GM19452 (cell line): ENCODE measurements around the gene FBXO11.
"Not testable (repeated sequence)": the region's sequence is repeated elsewhere in the genome, so short reads cannot be mapped to it uniquely, and the experiment has no call there.

ENCODE experiments used
- ATAC-seq: cut with Tn5 transposase; IDR thresholded peaks from one replicate; pipeline ENCODE4 v1.9.1; 2021; ENCODE audit not compliant: unreplicated experiment

FBXO11 gene

DNA sequence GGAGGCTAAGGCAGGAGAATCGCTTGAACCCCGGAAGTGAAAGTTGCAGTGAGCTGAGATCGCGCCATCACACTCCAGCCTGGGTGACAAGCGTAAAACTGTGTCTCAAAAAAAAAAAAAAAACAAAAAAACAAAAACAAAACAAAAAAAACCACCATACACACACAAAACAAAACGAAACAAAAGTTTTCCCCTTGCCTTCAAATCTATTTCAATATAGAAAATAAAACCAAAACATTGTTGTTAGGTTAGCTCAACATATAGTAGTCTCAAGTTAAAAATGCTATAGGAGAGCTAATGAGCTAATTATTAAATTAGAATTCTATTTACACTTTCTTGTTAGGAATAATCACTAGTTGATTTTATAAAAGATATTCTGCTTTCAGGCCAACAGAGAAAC, 43.3 kb downstream of the FBXO11 start:
- ATAC-seq: no peak

DNA sequence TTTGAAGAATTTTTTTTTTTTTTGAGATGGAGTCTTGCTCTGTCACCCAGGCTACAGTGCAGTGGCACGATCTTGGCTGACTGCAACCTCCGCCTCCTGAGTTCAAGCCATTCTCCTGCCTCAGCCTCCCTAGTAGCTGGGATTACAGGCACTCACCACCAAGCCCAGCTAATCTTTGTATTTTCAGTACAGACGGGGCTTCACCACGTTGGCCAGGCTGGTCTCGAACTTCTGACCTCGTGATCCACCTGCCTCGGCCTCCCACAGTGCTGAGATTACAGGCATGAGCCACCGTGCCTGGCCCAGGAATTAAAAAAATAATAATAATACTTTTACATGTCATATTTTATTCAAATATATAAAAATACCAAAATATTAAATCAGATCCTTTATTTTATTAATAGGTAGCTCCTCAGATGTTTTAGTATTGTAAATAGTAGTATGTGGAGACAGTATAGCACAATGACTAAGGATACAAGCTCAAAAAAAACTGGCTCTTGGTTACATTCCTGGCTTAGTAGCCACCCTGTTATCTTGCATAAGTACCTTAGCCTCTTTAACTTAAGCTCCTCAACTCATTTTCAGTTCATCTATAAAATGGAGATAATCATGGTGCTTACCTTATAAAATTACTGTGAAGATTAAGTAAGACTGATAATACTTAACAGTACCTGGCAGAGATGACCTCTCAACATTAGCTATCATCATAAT, 53.1 kb downstream of the FBXO11 start:
- not testable (repeated sequence) for ATAC-seq

DNA sequence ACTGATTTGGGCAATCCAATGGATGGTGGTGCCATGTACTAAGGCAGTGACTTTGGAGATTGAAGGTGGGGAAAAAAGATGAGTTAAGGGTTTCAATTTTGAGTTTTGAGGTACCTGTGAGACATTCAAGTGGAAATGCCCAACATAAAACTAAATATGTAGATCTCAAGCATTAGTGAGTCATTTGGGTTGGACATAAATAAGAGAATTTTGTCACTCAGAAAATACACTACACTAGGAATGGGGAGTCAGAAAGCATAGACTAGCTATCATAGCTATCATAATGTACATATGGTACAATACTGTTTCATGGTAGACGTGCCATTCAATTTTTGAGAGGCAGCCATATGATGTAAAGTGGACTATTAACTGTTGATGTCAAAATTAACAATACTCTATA, 56.1 kb downstream of the FBXO11 start:
- no peak for ATAC-seq

DNA sequence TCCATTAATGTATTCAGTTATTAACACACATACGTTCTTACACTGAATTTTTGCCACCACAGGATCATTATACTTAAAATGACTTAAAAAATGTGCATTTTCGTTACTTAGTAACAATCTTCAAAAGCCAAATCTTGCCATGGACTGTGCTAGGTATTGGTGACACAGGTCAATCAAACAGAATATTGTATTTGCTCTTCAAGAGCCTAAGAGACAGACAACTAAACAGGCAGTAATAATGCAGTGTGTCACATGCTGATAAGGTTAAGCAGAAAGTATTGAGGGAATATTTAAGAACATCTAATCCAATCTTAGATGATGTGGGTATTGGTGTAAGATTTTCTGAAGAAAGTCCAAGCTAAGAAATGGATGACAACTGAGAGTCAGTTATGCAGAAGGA, 56.9 kb downstream of the FBXO11 start:
- ATAC-seq: no peak

DNA sequence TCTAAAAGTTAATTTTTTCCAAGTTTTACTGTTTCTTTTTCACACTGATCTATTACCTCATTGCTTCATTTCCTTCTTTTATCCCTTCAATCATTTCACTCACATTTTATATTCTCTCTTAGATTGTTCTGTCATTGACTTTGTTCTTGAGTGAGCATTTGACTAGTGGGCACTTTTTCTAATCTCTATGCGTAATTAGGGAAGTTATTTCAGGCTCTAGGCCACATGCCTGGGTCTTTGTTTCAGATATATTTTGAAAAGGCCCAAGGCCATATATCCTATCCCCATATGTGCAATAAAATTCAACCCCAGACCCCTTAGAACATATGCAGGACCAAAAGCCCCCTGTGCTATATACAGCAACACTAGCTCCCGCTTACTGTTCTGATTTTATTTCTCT, 62.1 kb downstream of the FBXO11 start:
- ATAC-seq: no peak

DNA sequence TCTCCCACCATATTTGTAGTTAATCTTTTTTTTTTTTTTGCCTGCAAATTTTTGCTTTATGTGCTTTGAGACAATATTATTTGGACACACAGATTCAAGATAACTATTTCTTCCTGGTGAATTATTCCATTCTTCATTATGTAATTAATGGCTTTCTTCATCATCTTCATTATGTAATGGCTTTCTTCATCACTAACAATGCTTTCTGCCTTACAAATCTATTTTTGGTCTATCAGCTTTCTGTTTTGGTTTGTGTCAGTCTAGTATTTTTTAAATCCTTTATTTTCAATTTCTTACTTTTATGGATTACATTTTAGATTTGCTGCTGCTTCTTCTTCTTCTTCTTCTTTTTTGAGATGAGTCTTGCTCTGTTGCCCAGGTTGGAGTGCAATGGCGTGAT, 62.9 kb downstream of the FBXO11 start:
- no peak for ATAC-seq

DNA sequence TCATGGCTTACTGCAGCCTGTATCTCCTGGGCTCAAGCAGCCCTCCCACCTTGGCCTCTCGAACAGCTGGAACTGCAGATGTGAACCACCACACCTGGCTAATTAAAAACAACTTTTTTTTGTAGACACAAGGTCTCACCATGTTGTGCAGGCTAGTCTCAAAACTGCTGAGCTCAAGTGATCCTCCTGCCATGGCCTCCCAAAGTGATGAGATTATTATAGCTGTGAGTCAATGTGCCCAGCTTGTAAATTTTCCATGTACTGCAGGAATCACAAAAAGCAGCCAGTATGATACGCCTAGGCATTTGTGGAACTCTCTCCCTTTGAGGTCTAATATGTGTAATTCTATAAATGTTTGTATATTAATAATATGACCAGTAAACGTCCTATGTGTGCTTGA, 63.5 kb downstream of the FBXO11 start:
- ATAC-seq: no peak

DNA sequence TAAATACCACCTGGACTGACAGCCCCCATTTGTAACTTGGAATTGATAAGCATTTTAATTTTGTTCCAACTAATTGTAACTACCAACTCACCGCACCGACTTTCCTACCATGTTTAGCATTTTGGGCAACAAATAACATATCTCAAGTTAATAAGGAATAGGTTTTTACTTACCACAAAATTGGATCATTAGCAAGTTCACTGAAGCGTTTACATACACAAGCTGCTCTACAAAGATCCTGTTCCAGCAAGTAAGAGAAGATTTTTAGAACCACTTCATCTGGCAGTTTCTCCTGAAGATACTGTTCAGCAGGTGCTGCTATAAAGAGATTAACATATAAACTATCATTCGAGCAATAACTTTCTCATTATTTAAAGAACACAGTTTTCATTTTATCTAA, 67.6 kb downstream of the FBXO11 start:
- no peak for ATAC-seq

DNA sequence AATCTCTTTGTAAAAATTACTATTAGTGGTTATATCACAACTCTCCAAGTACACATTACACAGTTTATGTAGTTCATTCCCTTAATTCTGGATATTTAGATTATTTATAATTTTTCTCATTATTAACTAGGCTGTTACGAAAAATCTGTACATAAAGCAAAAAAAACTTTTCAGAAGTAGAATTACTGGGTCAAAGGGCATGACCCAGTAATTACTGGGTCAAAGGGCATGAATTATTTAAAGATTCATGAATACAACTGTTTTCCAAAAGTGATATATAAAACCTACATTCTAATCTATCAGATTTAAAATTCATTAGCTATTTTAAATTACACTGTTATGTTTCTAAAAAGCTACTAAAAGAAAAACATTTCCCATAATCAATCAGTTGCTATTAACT, 68.0 kb downstream of the FBXO11 start:
- ATAC-seq: no peak

DNA sequence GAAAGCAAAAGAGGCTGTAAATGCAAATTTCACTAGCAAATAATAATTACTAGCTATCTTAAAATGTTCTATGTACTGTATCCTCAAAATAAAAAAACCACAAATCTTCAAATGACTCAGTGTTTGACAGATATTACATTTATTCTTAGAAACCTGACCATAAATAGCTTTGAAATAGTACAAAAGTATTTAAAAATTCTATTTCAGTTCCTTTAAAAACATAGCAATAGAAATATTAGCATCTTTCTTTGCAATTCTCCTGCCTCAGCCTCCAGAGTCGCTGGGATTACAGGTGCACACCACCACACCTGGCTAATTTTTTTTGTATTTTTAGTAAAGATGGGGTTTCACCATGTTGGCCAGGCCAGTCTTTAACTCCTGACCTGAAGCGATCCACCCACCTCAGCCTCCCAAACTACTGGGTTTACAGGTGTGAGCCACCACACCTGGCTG, 72.8 kb downstream of the FBXO11 start:
- peak; percentile 88 for ATAC-seq

DNA sequence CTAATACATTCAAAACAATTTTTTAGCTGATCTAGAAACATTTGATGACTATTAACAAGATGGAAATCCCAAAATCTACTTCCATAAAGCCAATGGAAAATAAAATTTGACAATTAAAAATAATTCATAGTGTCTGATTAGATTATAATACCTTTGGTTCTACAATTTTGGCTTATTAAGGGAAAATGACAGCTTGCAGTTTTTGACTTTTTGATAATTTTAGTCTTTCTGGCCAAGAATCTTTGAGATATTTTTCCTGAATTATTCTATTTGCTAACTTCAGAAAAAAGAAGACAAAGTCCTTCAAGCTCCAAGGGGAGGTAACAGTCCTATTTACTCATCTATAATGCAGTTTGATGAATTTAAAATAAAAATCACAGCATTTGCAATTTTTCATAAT, 83.8 kb downstream of the FBXO11 start:
- no peak for ATAC-seq

DNA sequence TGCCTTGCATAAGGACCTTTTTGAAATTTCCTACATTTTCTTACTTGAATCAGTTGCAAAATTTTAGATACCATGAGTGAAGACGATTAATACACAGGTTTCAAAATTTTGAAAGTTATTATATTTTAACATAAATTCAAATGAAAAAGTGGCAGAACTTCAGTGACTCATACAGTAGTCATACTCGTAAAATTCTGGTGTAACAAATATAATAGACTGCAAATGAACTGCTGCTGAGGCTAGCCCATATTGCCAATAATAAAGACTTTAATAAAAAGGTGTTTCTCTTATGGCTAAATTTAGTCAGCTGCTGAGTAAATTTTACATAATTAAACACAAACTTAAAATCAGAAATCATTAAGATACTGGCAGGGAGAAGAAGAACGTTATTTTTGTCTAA, 86.5 kb downstream of the FBXO11 start:
- no peak for ATAC-seq

DNA sequence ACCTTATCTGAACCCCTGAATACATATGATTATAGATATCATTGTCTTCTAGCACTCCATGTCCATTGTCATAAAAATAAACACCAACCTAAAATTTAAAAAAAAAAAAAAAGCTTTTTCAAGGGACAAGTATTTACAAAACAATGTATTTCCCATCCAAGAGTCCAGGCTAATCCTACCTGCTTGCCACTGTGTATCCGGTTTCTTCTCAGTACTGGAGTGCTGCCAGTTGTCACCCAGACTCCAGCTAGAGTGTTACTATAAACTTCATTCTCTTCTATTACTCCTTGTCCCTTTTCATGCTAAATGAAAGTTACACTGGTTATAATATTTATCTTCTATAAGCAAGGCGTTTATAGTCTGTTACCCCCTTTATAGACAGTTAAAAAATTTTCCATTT, 87.5 kb downstream of the FBXO11 start:
- no peak for ATAC-seq

DNA sequence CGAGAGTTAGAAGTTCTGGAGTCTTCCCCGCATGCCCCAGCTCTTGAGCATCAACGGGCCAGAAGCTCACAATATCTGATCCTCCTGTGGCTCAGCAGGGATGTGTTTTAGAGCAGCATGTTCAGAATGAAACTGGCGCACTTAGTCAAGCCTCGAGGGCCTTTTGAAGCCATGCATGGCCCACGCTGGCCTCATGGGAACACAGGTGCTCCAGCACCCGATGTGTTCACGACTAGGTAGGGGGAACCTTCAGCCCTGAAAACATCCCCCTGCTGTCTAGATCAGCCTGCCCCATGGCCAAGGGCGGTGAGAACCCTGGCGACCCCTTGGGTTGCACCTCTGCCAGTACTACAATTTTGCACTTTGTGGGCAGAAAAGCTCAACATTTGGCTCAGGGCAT, 90.5 kb downstream of the FBXO11 start:
- no peak for ATAC-seq

DNA sequence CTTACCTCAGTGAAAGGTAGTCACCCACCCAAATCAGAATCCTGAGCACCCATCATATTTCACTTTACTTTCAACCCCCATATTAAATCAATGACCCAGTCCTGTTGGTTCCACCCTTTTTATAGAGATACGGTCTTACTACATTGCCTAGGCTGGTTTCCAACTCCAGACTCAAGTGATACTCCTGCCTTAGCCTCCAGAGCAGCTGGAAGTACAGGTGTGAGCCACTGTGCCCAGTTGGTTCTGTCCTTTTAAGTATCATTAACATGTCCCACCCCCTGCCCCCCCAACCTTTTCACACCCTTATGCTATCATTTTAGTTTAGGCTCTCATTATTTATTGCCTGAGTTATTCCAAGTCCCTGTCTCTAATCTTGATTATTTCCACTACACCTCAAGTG, 94.6 kb downstream of the FBXO11 start:
- no peak for ATAC-seq

DNA sequence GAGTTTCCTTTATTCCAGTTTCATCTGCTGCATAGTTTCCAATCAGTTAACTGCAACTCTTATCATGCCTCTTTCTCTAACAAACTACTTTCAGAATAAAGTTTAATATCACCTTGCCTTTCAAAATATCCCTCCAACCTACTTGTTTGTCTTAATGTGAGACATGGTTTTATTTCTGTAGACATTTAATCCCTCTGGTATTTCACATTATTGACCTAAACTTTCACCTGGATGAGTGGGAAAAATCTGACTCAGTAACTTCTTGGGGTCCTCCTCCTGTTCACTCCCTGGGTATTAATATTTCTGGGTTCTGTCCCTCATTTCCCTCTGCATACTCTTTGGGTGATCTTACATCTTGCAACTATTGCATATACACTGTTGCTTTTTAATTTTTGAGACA, 95.4 kb downstream of the FBXO11 start:
- ATAC-seq: no peak

DNA sequence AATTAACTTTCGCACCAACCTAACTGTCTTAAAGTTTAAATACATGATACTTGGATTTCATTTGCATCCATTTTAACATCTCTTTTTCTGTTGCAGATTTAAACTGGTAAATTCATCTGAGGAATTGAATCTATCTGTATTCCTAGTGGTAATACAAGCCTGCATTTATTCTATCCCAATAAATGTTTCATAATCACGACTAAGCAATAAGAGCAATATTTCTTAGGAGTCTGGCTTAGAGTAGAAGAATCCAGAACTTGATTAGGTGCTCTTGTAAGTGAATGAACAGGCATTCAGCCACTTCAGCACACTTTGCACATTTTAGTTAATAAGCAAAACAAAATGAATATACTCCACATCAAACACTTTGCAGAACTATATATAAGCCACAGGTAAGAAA, 96.4 kb downstream of the FBXO11 start:
- ATAC-seq: no peak

DNA sequence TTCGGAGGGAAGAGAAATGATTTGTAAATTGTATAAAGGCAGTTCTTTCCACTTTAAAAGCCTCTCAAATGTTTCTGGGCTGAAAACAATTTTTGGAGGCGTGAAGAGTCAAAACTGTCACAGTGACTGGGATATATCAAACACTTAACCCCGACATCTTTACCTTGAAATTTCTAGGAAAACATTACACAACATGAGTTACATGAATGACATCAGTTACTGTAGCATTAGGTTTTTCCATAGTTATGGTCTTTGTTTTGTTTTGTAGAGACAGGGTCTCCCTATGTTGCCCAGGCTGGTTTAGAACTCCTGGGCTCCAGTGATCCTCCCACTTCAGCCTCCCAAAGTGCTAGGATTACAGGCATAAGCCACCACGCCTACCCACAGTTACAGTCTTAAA, 97.7 kb downstream of the FBXO11 start:
- no peak for ATAC-seq

DNA sequence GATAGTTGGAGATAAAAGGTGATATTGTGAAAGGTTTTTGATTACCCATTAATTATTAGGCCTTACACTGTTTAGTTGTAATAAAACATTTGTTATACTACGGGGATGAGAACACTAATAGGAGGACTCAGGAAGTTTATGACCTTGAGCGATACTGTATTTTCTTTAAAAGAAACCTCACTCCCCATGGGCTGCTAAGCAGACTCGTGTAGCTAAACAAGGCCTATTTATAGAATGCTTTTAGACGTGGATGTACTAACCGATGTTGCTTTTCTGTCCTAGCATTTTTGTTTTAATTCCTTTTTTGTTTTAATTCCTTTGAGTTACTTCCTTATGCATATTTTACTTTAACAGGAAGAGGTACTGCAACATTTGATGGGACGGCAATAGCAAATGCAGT, 100.4 kb downstream of the FBXO11 start:
- ATAC-seq: no peak

DNA sequence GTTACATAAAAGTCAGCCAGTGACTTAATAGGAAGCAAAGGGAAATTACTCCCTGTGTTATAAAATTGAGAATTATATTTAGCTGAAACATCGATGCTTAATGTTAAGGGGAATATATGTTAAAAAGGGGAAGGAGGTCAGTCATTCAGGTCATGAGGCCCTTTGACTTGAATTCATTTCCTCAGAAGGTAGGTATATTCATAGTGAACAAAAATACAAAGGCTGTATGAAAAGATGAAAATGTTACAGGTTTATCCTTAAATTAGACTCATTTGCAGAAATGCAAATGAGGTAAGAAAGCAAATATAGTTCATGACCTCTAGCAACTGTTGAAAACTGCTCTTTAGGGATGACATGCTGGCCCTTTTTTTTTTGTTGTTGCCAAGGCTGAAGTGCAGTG, 102.5 kb downstream of the FBXO11 start:
- no peak for ATAC-seq

DNA sequence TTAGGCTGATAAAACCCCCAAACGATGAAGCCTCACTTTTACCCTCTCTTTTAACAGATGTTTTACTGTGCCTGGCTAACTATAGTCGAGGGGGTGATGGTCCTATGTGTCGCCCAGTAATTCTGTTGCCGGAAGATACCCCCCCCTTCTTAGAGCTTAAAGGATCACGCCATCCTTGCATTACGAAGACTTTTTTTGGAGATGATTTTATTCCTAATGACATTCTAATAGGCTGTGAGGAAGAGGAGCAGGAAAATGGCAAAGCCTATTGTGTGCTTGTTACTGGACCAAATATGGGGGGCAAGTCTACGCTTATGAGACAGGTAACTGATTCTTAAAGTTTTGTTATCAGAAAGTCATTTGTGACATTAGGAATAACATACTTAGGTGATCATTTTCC, 102.9 kb downstream of the FBXO11 start:
- no peak for ATAC-seq

DNA sequence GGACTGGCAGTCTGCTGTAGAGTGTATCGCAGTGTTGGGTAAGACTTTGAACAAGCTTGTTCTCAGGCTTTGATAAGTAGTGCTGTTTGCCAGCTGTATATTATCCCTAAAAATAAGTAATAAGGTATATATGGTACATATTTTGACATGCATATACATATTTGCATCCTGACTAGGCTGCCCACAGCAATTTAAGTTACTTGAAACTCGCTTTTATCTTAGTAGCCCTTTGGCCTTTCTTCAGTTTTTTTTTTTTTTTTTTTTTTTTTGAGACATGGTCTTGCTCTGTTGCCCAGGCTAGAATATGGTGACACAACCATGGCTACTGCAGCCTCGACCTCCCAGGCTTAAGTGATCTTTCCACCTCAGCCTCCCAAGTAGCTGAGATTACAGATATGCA, 105.2 kb downstream of the FBXO11 start:
- ATAC-seq: no peak

DNA sequence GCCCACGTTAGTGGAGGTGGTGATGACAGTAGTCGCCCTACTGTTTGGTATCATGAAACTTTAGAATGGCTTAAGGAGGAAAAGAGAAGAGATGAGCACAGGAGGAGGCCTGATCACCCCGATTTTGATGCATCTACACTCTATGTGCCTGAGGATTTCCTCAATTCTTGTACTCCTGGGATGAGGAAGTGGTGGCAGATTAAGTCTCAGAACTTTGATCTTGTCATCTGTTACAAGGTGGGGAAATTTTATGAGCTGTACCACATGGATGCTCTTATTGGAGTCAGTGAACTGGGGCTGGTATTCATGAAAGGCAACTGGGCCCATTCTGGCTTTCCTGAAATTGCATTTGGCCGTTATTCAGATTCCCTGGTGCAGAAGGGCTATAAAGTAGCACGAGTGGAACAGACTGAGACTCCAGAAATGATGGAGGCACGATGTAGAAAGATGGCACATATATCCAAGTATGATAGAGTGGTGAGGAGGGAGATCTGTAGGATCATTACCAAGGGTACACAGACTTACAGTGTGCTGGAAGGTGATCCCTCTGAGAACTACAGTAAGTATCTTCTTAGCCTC, 107.2 kb downstream of the FBXO11 start:
- no peak for ATAC-seq
